GM12878 (cell line): ENCODE results near the gene CRYBA1.
"Not testable (repeated sequence)": the region's sequence is repeated elsewhere in the genome, so short reads cannot be mapped to it uniquely, and the experiment has no call there.

Source experiments
- MEF2A ChIP-seq: IDR thresholded peaks from 2 replicates; pipeline ENCODE4 v1.6.1; 2011; ENCODE audit warnings: low read depth, mild to moderate bottlenecking, low read length, moderate library complexity; ENCODE audit not compliant: insufficient read depth
- SREBF1 ChIP-seq: IDR thresholded peaks from 2 replicates; pipeline ENCODE4 v1.6.1; 2012; ENCODE audit warnings: mild to moderate bottlenecking, low read length
- TAF1 ChIP-seq: IDR thresholded peaks from 2 replicates; pipeline ENCODE4 v1.6.1; 2011; ENCODE audit warnings: mild to moderate bottlenecking, low read depth, low read length, borderline replicate concordance

- not testable (repeated sequence) for TF ChIP-seq MEF2A, TAF1, SREBF1
Observed at GRCh38 chr17:29204068-29204804, 42.4 kb upstream of the CRYBA1 start.
